Urothelium cell line (cell line): ENCODE measurements around the gene NPTN.
"Not testable (repeated sequence)": the region's sequence is repeated elsewhere in the genome, so short reads cannot be mapped to it uniquely, and the experiment has no call there.

Source experiments
- DNase-seq: peaks from one replicate; pipeline ENCODE4 v3.0.0; 2011; ENCODE audit warnings: low spot score, mixed read lengths
- FAIRE-seq: peaks from 2 replicates; lab custom pipeline; 2011; peaks lifted over from hg19 to GRCh38; lab: Jason Lieb, UNC

NPTN gene

GRCh38 chr15:73633111-73633990 is at the start of gene NPTN:
TSS of gene NPTN (minus strand) at chr15:73633389. CDS start at chr15:73633215, 174 bp downstream.
- FAIRE-seq (no peak), DNase-seq (peak; percentile 95)

- DNase-seq (no peak), FAIRE-seq (no peak)
These were observed 49.5 kb upstream of the NPTN start for GRCh38 chr15:73682600-73683090.

GRCh38 chr15:73681856-73682599 is 48.8 kb upstream of the NPTN start:
- DNase-seq: no peak
- FAIRE-seq: no peak

GRCh38 chr15:73681063-73681462 is 47.9 kb upstream of the NPTN start:
- FAIRE-seq: no peak
- DNase-seq: no peak

- DNase-seq (no peak), FAIRE-seq (no peak)
These were observed 47.4 kb upstream of the NPTN start for GRCh38 chr15:73680549-73680948.

GRCh38 chr15:73679964-73680363 is 46.8 kb upstream of the NPTN start:
- FAIRE-seq (no peak), DNase-seq (no peak)

GRCh38 chr15:73679180-73679579 is 46.0 kb upstream of the NPTN start:
- no peak for DNase-seq
- FAIRE-seq: no peak

- DNase-seq: no peak
- no peak for FAIRE-seq
These were observed 45.3 kb upstream of the NPTN start for GRCh38 chr15:73678498-73678897.

- DNase-seq (no peak), FAIRE-seq (no peak)
These were observed 44.5 kb upstream of the NPTN start for GRCh38 chr15:73677733-73678132.

- DNase-seq: peak; percentile 51
- FAIRE-seq: no peak
These were observed 44.0 kb upstream of the NPTN start for GRCh38 chr15:73677146-73677607.

- FAIRE-seq (no peak), DNase-seq (no peak)
These were observed 41.4 kb upstream of the NPTN start for GRCh38 chr15:73674587-73674986.

- FAIRE-seq (no peak), DNase-seq (no peak)
These were observed 27.3 kb upstream of the NPTN start for GRCh38 chr15:73660455-73660854.

- no peak for FAIRE-seq
- no peak for DNase-seq
These were observed 25.5 kb upstream of the NPTN start for GRCh38 chr15:73658645-73659044.

GRCh38 chr15:73655724-73656123 is 22.5 kb upstream of the NPTN start:
- FAIRE-seq (no peak), DNase-seq (no peak)

GRCh38 chr15:73654659-73655058 is 21.5 kb upstream of the NPTN start:
- FAIRE-seq: no peak
- no peak for DNase-seq

GRCh38 chr15:73650416-73651126 is 17.4 kb upstream of the NPTN start:
- FAIRE-seq (no peak), DNase-seq (no peak)

GRCh38 chr15:73648014-73648295 is 14.8 kb upstream of the NPTN start:
- FAIRE-seq (no peak), DNase-seq (no peak)

- FAIRE-seq (no peak), DNase-seq (no peak)
These were observed 14.2 kb upstream of the NPTN start for GRCh38 chr15:73647259-73648013.

GRCh38 chr15:73639464-73639863 is 6.3 kb upstream of the NPTN start:
- DNase-seq, FAIRE-seq: not testable (repeated sequence)

GRCh38 chr15:73637527-73637926 is 4.3 kb upstream of the NPTN start:
- FAIRE-seq: no peak

More at GRCh38 chr15:73637527-73637926, 4.3 kb upstream of the NPTN start:
- no peak for DNase-seq
